GM23338 (cell line): ENCODE data around the gene COX7A2. TPM values are rescaled to one million over a fixed set of nuclear protein-coding genes. Genes with fewer than 3 reads are reported as not detected.

Experiments used
- ATAC-seq: fragments of 200-7000 bp; cut with Tn5 transposase; 3 replicates; pipeline ENCODE4 v1.9.1; 2020
- DNase-seq: peaks from one replicate; pipeline ENCODE4 v3.0.0-alpha.2; 2015; ENCODE audit warnings: low spot score
- H2AFZ ChIP-seq: fragments of 200-600 bp; sonication (generic); 2 replicates; pipeline ENCODE4 v1.8.0; 2016; ENCODE audit warnings: antibody characterized with exemption, mild to moderate bottlenecking, moderate library complexity
- H3F3A ChIP-seq: fragments of 200-600 bp; sonication (generic); replicated peaks from 2 replicates; pipeline ENCODE4 v1.8.0; 2017; ENCODE audit warnings: antibody characterized with exemption, mixed run types, low read depth
- H3K27ac ChIP-seq: fragments of 200-600 bp; sonication (generic); 2 replicates; pipeline ENCODE4 v1.6.1; 2016; ENCODE audit warnings: low read depth
- H3K27me3 ChIP-seq: fragments of 200-600 bp; sonication (generic); 2 replicates; pipeline ENCODE4 v1.8.0; 2016; ENCODE audit warnings: mild to moderate bottlenecking, mixed run types, moderate library complexity; ENCODE audit not compliant: insufficient read depth
- H3K36me3 ChIP-seq: fragments of 200-600 bp; sonication (generic); 2 replicates; pipeline ENCODE4 v1.8.0; 2016; ENCODE audit warnings: mild to moderate bottlenecking; ENCODE audit not compliant: insufficient read depth
- H3K4me1 ChIP-seq: fragments of 200-600 bp; sonication (generic); 2 replicates; pipeline ENCODE4 v1.8.0; 2016; ENCODE audit warnings: mild to moderate bottlenecking, moderate library complexity; ENCODE audit not compliant: insufficient read depth
- H3K4me2 ChIP-seq: fragments of 200-600 bp; sonication (generic); 2 replicates; pipeline ENCODE4 v1.7.1; 2017; ENCODE audit warnings: mixed run types
- H3K4me3 ChIP-seq: fragments of 200-600 bp; sonication (generic); 2 replicates; pipeline ENCODE4 v1.6.1; 2016; ENCODE audit warnings: mixed run types
- H3K79me2 ChIP-seq: fragments of 200-600 bp; sonication (generic); replicated peaks from 2 replicates; pipeline ENCODE4 v1.8.0; 2017; ENCODE audit warnings: mild to moderate bottlenecking; ENCODE audit not compliant: insufficient read depth
- H3K9me2 ChIP-seq: fragments of 200-600 bp; sonication (generic); 2 replicates; pipeline ENCODE4 v1.8.0; 2017; ENCODE audit not compliant: insufficient read depth
- H4K20me1 ChIP-seq: fragments of 200-600 bp; sonication (generic); replicated peaks from 2 replicates; pipeline ENCODE4 v1.8.0; 2017; ENCODE audit warnings: mild to moderate bottlenecking; ENCODE audit not compliant: insufficient read depth
- H3K27ac Mint-ChIP-seq: 2 replicates; pipeline ENCODE4 v1.8.0; 2020; ENCODE audit warnings: inconsistent platforms, mild to moderate bottlenecking, moderate library complexity, mixed read lengths
- H3K27me3 Mint-ChIP-seq: 3 replicates; pipeline ENCODE4 v1.8.0; 2022; ENCODE audit warnings: low read depth, mild to moderate bottlenecking, moderate library complexity, mixed read lengths, inconsistent platforms; ENCODE audit not compliant: insufficient read depth, poor library complexity
- H3K36me3 Mint-ChIP-seq: 3 replicates; pipeline ENCODE4 v1.8.0; 2021; ENCODE audit warnings: low read depth, mild to moderate bottlenecking, inconsistent platforms, moderate library complexity, mixed read lengths
- H3K4me1 Mint-ChIP-seq: 3 replicates; pipeline ENCODE4 v1.8.0; 2020; ENCODE audit warnings: mild to moderate bottlenecking, inconsistent platforms, mixed read lengths
- H3K4me3 Mint-ChIP-seq: 3 replicates; pipeline ENCODE4 v1.8.0; 2021; ENCODE audit warnings: moderate library complexity, mild to moderate bottlenecking, inconsistent platforms, mixed read lengths
- H3K9me3 Mint-ChIP-seq: 3 replicates; pipeline ENCODE4 v1.8.0; 2020; ENCODE audit warnings: moderate library complexity, mild to moderate bottlenecking, inconsistent platforms, mixed read lengths
- EZH2 ChIP-seq: fragments of 200-600 bp; sonication (generic); IDR thresholded peaks from one replicate; pipeline ENCODE4 v1.8.0; 2017; ENCODE audit warnings: antibody characterized with exemption, mild to moderate bottlenecking, low read depth; ENCODE audit not compliant: unreplicated experiment
- JUNB ChIP-seq: IDR thresholded peaks from one replicate; pipeline ENCODE4 v1.6.1; 2016; ENCODE audit warnings: antibody characterized with exemption; ENCODE audit not compliant: unreplicated experiment
- STAT1 ChIP-seq: IDR thresholded peaks from one replicate; pipeline ENCODE4 v1.6.1; 2016; ENCODE audit warnings: antibody characterized with exemption; ENCODE audit not compliant: unreplicated experiment
- polyA plus RNA-seq: library from polyadenylated mRNA; unstranded; fragments of >200 nt; fragmentation: Nextera tagmentation; extraction: Ambion mirVana; gene quantifications from 2 replicates; pipeline ENCODE4 v1.2.1, GENCODE V29; 2016
- total RNA-seq: library from RNA; depleted of rRNA; stranded (reverse); fragments of >200 nt; shearing (Covaris generic); gene quantifications from 2 replicates; pipeline ENCODE4 v1.2.3, GENCODE V29; 2014
- TF ChIP-seq, protein P1 (sequence below), 2 experiments: fragments of 200-600 bp in 1 of 2; sonication (generic) in 1 of 2; conservative IDR thresholded peaks; 2 replicates each; pipeline versions ENCODE4 v1.5.1 to v1.6.1; 2016 to 2017; ENCODE audit warnings: antibody characterized with exemption in 2 of 2, low read depth in 2 of 2, mild to moderate bottlenecking in 2 of 2, moderate library complexity in 1 of 2

Gene COX7A2
- total and polyA plus RNA-seq, 2 experiments from 2014 or later, result 93.7 to 963 TPM

DNA sequence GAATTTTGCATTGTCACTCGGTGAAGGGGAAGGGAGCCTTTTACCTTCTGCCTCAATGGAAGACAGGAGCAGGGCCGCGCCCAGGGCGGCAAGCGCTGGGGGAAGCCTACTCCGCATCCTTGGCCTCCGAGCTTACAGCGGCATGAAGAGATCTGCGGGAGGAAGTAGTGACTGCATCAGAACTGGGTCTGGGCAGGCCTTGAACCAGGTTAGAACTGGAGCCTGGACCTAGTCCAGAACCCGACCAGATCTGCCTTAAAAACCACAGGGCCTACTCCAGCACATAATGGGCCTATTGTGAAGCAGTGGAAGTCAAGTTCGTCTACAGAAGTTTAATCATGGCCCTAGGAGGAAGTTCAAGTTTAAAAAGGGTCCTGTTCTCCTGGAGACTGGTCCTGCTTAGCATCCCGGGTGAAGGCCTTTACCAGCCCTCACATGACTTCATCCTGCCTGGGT, 40.9 kb downstream of the COX7A2 start:
- peak; percentile 74 for TF ChIP-seq EZH2
- TF ChIP-seq STAT1, result no peak
- Mint-ChIP-seq H3K4me3 (peak overlapping the region; percentile 86), H3K9me3 (no peaks in the 10 kb centered on the region; the same call in 2 of the 3 replicates), H3K36me3 (no peaks in the 10 kb centered on the region), H3K27ac (no peak overlapping the region), H3K4me1 (peaks cover 23% of the 10 kb centered on the region; the same call in 2 of the 3 replicates), H3K27me3 (peaks cover 66% of the 10 kb centered on the region)
- H3K79me2 ChIP-seq, result no peaks in the 10 kb centered on the region
- H3K4me2 ChIP-seq, result peak overlapping the region; percentile 96
- H2AFZ ChIP-seq, result peak overlapping the region; percentile 98
- H3K36me3 ChIP-seq, result no peaks in the 10 kb centered on the region
- H3F3A ChIP-seq, result no peaks in the 10 kb centered on the region
- peak; percentile 43 for DNase-seq
- peak; percentile 4; the same call in 2 of the 3 replicates for ATAC-seq
- H3K27me3 ChIP-seq, result peaks cover 82% of the 10 kb centered on the region
- H3K9me2 ChIP-seq, result no peaks in the 10 kb centered on the region
- H3K27ac ChIP-seq, result no peak overlapping the region
- H3K4me1 ChIP-seq, result peaks cover 24% of the 10 kb centered on the region
- no peaks in the 10 kb centered on the region; the same call in 1 of the 2 replicates for H4K20me1 ChIP-seq
- peak overlapping the region; percentile 76 for H3K4me3 ChIP-seq

DNA sequence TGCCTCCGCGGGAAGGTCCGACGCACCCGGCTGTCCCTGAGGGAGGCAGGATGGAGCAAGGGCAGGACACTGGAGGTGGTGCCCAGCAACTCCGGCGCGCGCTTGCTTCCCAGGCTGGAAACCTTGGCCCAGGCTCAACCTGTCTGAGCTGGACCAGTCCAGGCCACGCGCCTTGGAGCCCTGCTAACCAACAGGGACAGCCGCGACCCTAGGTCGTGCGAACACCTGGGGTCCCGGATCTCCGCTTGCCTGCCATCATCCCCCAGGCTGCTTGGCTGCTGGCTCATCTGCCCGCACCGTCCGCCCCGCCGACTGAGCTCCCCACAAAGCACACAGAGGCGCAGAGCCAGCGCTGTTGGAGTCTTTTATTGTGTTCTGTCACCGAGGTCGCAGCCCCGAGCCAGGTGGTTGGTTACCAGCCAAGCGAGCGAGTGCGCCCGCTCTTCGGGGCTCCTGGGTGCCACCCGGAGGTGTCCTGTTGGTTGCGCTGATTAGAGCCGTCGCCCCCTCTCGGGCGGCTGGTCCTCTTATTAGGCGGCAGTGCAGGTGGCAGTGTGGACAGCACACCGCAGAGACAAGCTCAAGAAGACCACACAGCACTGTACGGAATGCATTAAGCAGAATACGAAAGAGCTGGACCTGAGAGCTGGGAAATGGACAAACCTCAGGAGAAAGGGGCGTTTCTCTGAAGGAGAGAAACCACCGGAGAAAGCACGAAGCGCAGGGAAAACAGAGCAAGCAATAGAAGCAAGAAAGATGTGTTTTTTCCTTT, 41.5 kb downstream of the COX7A2 start:
- no peaks in the 10 kb centered on the region for H3K36me3 ChIP-seq
- Mint-ChIP-seq H3K4me1 (peaks cover 17% of the 10 kb centered on the region; the same call in 2 of the 3 replicates), H3K4me3 (peak overlapping the region; percentile 86), H3K27me3 (peaks cover 60% of the 10 kb centered on the region), H3K36me3 (no peaks in the 10 kb centered on the region), H3K9me3 (no peaks in the 10 kb centered on the region; the same call in 2 of the 3 replicates), H3K27ac (no peak overlapping the region)
- peaks cover 24% of the 10 kb centered on the region for H3K4me1 ChIP-seq
- peak overlapping the region; percentile 76 for H3K4me3 ChIP-seq
- peaks cover 76% of the 10 kb centered on the region for H3K27me3 ChIP-seq
- DNase-seq (peak; percentile 77), ATAC-seq (peak; percentile 45)
- H3K9me2 ChIP-seq, result no peaks in the 10 kb centered on the region
- H2AFZ ChIP-seq, result peak overlapping the region; percentile 98
- no peaks in the 10 kb centered on the region for H3K79me2 ChIP-seq
- H4K20me1 ChIP-seq, result no peaks in the 10 kb centered on the region; the same call in 1 of the 2 replicates
- H3F3A ChIP-seq, result no peaks in the 10 kb centered on the region
- peak overlapping the region; percentile 96 for H3K4me2 ChIP-seq
- TF ChIP-seq EZH2 (peak; percentile 19), JUNB (no peak)
- TF ChIP-seq, protein P1, sequence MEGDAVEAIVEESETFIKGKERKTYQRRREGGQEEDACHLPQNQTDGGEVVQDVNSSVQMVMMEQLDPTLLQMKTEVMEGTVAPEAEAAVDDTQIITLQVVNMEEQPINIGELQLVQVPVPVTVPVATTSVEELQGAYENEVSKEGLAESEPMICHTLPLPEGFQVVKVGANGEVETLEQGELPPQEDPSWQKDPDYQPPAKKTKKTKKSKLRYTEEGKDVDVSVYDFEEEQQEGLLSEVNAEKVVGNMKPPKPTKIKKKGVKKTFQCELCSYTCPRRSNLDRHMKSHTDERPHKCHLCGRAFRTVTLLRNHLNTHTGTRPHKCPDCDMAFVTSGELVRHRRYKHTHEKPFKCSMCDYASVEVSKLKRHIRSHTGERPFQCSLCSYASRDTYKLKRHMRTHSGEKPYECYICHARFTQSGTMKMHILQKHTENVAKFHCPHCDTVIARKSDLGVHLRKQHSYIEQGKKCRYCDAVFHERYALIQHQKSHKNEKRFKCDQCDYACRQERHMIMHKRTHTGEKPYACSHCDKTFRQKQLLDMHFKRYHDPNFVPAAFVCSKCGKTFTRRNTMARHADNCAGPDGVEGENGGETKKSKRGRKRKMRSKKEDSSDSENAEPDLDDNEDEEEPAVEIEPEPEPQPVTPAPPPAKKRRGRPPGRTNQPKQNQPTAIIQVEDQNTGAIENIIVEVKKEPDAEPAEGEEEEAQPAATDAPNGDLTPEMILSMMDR (conservative IDR thresholded peaks at IDR 0.05; ENCODE audit: low read depth in 2 of 2), result peak in 1 of 2 experiments; percentile 42
- no peak overlapping the region for H3K27ac ChIP-seq

DNA sequence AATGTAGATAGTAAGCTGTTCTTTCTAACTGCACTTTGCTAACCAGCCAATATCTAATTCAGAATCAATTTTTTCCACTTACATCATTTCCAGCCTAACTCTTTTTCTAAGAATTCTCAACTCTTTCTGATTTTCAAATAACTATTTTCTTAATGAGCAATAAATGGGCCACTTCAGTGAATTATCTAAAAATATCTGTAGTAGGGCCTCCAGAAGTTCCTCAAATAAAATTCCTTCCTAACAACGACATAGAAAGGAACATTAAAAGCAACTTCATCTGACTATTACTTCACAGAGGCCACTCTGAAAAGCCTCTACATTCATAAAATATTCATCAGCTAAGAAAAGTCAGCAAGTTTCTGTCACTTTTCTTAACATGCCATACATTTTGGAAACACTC, 42.6 kb downstream of the COX7A2 start:
- ATAC-seq (no peak), DNase-seq (no peak)
- no peaks in the 10 kb centered on the region for H3K36me3 ChIP-seq
- no peak overlapping the region for H3K27ac Mint-ChIP-seq
- H3K27me3 ChIP-seq, result peaks cover 65% of the 10 kb centered on the region
- no peaks in the 10 kb centered on the region for H3K36me3 Mint-ChIP-seq
- H2AFZ ChIP-seq, result no peak overlapping the region
- H3K9me3 Mint-ChIP-seq, result no peaks in the 10 kb centered on the region; the same call in 2 of the 3 replicates
- H3K4me1 ChIP-seq, result peaks cover 16% of the 10 kb centered on the region
- H3K9me2 ChIP-seq, result no peaks in the 10 kb centered on the region
- H3K4me1 Mint-ChIP-seq, result peaks cover 14% of the 10 kb centered on the region; the same call in 2 of the 3 replicates
- no peaks in the 10 kb centered on the region for H3K79me2 ChIP-seq
- no peak overlapping the region for H3K27ac ChIP-seq
- H3K4me3 Mint-ChIP-seq, result no peak overlapping the region
- no peaks in the 10 kb centered on the region for H3F3A ChIP-seq
- 0 out of 2 replicates have a peak overlapping the region, but pooled peaks have one; percentile 76 for H3K4me3 ChIP-seq
- TF ChIP-seq JUNB, result no peak
- peaks cover 49% of the 10 kb centered on the region for H3K27me3 Mint-ChIP-seq
- peak overlapping the region; percentile 96; the same call in 1 of the 2 replicates for H3K4me2 ChIP-seq
- H4K20me1 ChIP-seq, result no peaks in the 10 kb centered on the region; the same call in 1 of the 2 replicates
